Endothelial cell of umbilical vein (primary cell): Measurements from ENCODE around the gene RCOR1. TPM values are rescaled to one million over a fixed set of nuclear protein-coding genes. Genes with fewer than 3 reads are reported as not detected.

Experiments used
- BruUV-seq: library from RNA; stranded (reverse); fragments of 400-500 nt; replicated peaks from 2 replicates; lab custom pipeline; 2021; lab: Mats Ljungman, UMichigan
- CTCF ChIA-PET: fragments of 300-600, 350-600 bp; sonication (Branson Sonifier 250); formaldehyde crosslinking; loops from one replicate; lab custom pipeline; 2021; ENCODE audit warnings: antibody characterized with exemption, inconsistent platforms; lab: Charles Lee
- POLR2A ChIA-PET: fragments of 300-600, 350-600 bp; sonication (Branson Sonifier 250); formaldehyde crosslinking; loops from one replicate; lab custom pipeline; 2021; ENCODE audit warnings: antibody characterized with exemption, inconsistent platforms; lab: Charles Lee
- DNase-seq: peaks from one replicate; pipeline ENCODE4 v3.0.0-alpha.2; 2011; ENCODE audit warnings: low read depth, low spot score
- FAIRE-seq: peaks from 2 replicates; lab custom pipeline; 2011; peaks lifted over from hg19 to GRCh38; lab: Jason Lieb, UNC
- H2AFZ ChIP-seq: 2 replicates; pipeline ENCODE4 v1.6.0; 2012; ENCODE audit warnings: low read depth, low read length, control low read depth, inconsistent platforms
- H3K27ac ChIP-seq: 2 replicates; pipeline ENCODE4 v1.5.1; 2011; ENCODE audit warnings: low read depth, mild to moderate bottlenecking, control low read depth, low read length, moderate library complexity; ENCODE audit not compliant: insufficient read depth
- H3K27me3 ChIP-seq, 2 experiments: 2 replicates each; pipeline versions ENCODE4 v1.6.0 to v1.6.1; 2011; ENCODE audit warnings: low read length in 2 of 2, mixed read lengths in 1 of 2; ENCODE audit not compliant: control insufficient read depth in 2 of 2, insufficient read depth in 2 of 2
- H3K36me3 ChIP-seq, 2 experiments: 2 replicates in 1 of 2; 3 replicates in 1 of 2; pipeline ENCODE4 v1.5.1; 2011; ENCODE audit warnings: low read length in 2 of 2, mild to moderate bottlenecking in 1 of 2, moderate library complexity in 1 of 2; ENCODE audit not compliant: control insufficient read depth in 2 of 2, insufficient read depth in 2 of 2; ENCODE audit errors: extremely low read depth in 1 of 2
- H3K4me1 ChIP-seq: 3 replicates; pipeline ENCODE4 v1.5.1; 2011; ENCODE audit warnings: mild to moderate bottlenecking, low read length; ENCODE audit not compliant: control insufficient read depth, insufficient read depth; ENCODE audit errors: extremely low read depth
- H3K4me2 ChIP-seq: 2 replicates; pipeline ENCODE4 v1.6.1; 2011; ENCODE audit warnings: low read length, control low read depth, mixed read lengths; ENCODE audit not compliant: insufficient read depth
- H3K4me3 ChIP-seq, 3 experiments: fragments of 200-600 bp in 1 of 3; sonication (generic), shearing (Covaris generic) in 1 of 3; replicated peaks in 1 of 3; 2 replicates each; pipeline ENCODE4 v1.5.1; 2011 to 2016; ENCODE audit warnings: control low read depth in 3 of 3, low read length in 3 of 3, mild to moderate bottlenecking in 2 of 3, inconsistent platforms in 1 of 3, low read depth in 1 of 3, moderate library complexity in 1 of 3; ENCODE audit not compliant: insufficient read depth in 1 of 3
- H3K79me2 ChIP-seq: 2 replicates; pipeline ENCODE4 v1.6.0; 2012; ENCODE audit warnings: low read length, inconsistent platforms; ENCODE audit not compliant: control insufficient read depth, insufficient read depth
- H3K9ac ChIP-seq: replicated peaks from 2 replicates; pipeline ENCODE3; 2011; ENCODE audit warnings: low read length, control low read depth; ENCODE audit not compliant: insufficient read depth; ENCODE audit errors: extremely low read depth
- H3K9me1 ChIP-seq: replicated peaks from 3 replicates; pipeline ENCODE4 v1.6.0; 2011; ENCODE audit warnings: mild to moderate bottlenecking, low read length; ENCODE audit not compliant: control insufficient read depth, insufficient read depth; ENCODE audit errors: extremely low read depth
- H3K9me3 ChIP-seq: replicated peaks from 2 replicates; pipeline ENCODE4 v1.5.1; 2012; ENCODE audit warnings: low read length, inconsistent platforms; ENCODE audit not compliant: control insufficient read depth, insufficient read depth
- H4K20me1 ChIP-seq: replicated peaks from 2 replicates; pipeline ENCODE3; 2011; ENCODE audit warnings: mild to moderate bottlenecking, low read length; ENCODE audit not compliant: control insufficient read depth, insufficient read depth; ENCODE audit errors: extremely low read depth
- FOS ChIP-seq: IDR thresholded peaks from 2 replicates; pipeline ENCODE4 v1.6.1; 2011; ENCODE audit warnings: mild to moderate bottlenecking, low read length, moderate library complexity, borderline replicate concordance; ENCODE audit not compliant: insufficient read depth
- JUN ChIP-seq: IDR thresholded peaks from 2 replicates; pipeline ENCODE4 v1.6.1; 2011; ENCODE audit warnings: borderline replicate concordance, low read depth; ENCODE audit not compliant: insufficient read length, insufficient read depth
- MAX ChIP-seq: IDR thresholded peaks from 2 replicates; pipeline ENCODE4 v1.6.1; 2011; ENCODE audit not compliant: insufficient read depth, insufficient read length
- POLR2AphosphoS5 ChIP-seq: IDR thresholded peaks from 2 replicates; pipeline ENCODE4 v1.6.1; 2012; ENCODE audit warnings: low read depth, mild to moderate bottlenecking, control low read depth, low read length, moderate library complexity; ENCODE audit not compliant: insufficient read depth
- dilution Hi-C: fragments of 300-500 bp; cut with MboI; formaldehyde crosslinking; loops from one replicate; pipeline ENCODE4 v1.15.0; 2019; ENCODE audit warnings: low sequenced_read_pairs; ENCODE audit not compliant: extremely low pct_ligation_motif_present
- intact Hi-C: fragments of 100-400 bp; cut with micrococcal nuclease; formaldehyde crosslinking; loops from one replicate; pipeline ENCODE4 v1.10.0; 2022
- polyA plus RNA-seq, 4 experiments: library from polyadenylated mRNA; depleted of rRNA in 3 of 4; stranded (reverse) in 3 of 4; unstranded in 1 of 4; fragments of >200 nt; gene quantifications; 2 replicates each; pipeline versions ENCODE4 v1.2.1 to v1.2.3, GENCODE V29; 2011 to 2012; ENCODE audit warnings: missing spikeins in 1 of 4
- total RNA-seq: library from RNA; stranded (reverse); gene quantifications from 2 replicates; pipeline ENCODE4 v1.2.3, GENCODE V29; 2021

The RCOR1 gene
- total and polyA plus RNA-seq, 2 donors (not counting 3 experiments of a cell fraction or from before 2014, with no cell fraction given), result 15.6 to 32.2 TPM

DNA sequence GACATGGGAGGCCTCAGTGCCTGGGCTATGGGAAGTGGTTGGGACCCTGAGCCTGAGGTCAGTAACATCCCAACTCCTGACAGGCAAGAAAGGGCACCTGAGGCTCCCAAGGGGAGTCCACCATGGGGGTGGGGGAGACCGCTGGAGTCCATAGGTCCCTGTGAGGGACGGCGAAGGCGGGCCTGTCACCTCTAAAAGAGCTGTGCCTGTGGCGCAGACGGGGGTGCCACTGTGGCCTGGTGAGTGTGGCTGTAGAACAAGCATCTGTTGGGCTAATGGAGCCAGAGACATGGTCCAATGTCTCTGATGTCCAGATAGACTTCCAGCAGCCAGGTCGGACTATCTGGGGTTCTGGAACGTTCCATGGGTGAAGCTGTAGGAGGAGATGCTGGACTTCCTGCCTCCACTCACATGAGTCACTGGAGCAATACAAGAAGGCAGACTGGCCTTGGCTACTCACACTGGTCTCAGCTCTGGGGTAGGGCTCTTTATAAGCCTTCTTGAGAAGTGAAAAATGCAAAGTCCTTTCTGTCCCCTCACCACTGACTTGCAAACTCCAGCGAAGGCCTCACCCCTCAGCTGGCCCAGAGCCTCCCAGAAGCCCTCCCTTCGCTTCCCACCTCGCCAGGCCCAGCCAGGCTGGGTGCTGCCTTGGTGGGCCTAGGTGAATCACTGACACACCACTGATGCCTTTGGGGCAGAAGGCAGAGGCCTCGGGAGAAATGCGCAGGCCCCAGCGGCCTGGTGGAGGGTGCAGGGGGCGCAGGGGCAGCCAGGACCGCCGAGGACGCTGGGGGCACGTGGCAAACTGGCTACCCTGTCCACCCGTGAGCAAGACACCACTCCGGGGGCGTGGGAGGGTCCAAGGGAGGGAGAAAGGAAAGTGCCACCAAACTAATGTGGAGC is 183.7 kb downstream of the RCOR1 start:
- BruUV-seq, result no TSS peak
- DNase-seq (peak; percentile 51), FAIRE-seq (peak; percentile 92)
- TF ChIP-seq JUN (no peak), FOS (peak; percentile 46), POLR2AphosphoS5 (no peak), MAX (no peak)
- Histone ChIP-seq H3K27ac (peak overlapping the region; percentile 2), H3K4me2 (no peak overlapping the region), H3K27me3 (no peaks in the 10 kb centered on the region), H3K4me3 (no peak overlapping the region), H3K4me1 (peaks cover 16% of the 10 kb centered on the region), H3K36me3 (no peaks in the 10 kb centered on the region), H3K9me1 (no peaks in the 10 kb centered on the region), H4K20me1 (no peaks in the 10 kb centered on the region), H3K9ac (no peak overlapping the region), H2AFZ (peak overlapping the region; percentile 44), H3K9me3 (no peaks in the 10 kb centered on the region), H3K79me2 (peaks cover 32% of the 10 kb centered on the region)
- POLR2A ChIA-PET, result no interaction called here
- dilution Hi-C loops (no loop called here), intact Hi-C loops (loop anchor here (1.0 to 5.0 kb wide), 2 partner anchors 142 to 184 kb away; partner anchors contain the start of gene RCOR1)
- CTCF ChIA-PET, result interaction anchor here (0.7 to 4.9 kb wide), 5 partner anchors 18 to 152 kb away, joined by 4 to 77 read pairs (median 5); no protein-coding TSS in a partner anchor
